K562 (cell line): ENCODE measurements around the gene ZFP69B. TPM values are rescaled to one million over a fixed set of nuclear protein-coding genes. Genes with fewer than 3 reads are reported as not detected.

Source experiments
- BDP1 ChIP-seq: IDR thresholded peaks from 3 replicates; pipeline ENCODE4 v1.6.1; 2011; ENCODE audit not compliant: insufficient read length, insufficient read depth
- CHD1 ChIP-seq: fragments of 200-600 bp; sonication (generic); IDR thresholded peaks from one replicate; pipeline ENCODE4 v1.6.1; 2012; ENCODE audit warnings: mild to moderate bottlenecking, moderate library complexity, low read length, inconsistent platforms
- CHD4 ChIP-seq: fragments of 200-600 bp; sonication (generic); IDR thresholded peaks from 3 replicates; pipeline ENCODE4 v1.6.1; 2012; ENCODE audit warnings: low read depth, mild to moderate bottlenecking, mixed read lengths, low read length, inconsistent platforms; ENCODE audit not compliant: insufficient read depth, insufficient replicate concordance, poor library complexity, severe bottlenecking
- MIER1 ChIP-seq: fragments of 450-650 bp; IDR thresholded peaks from 2 replicates; pipeline ENCODE4 v1.6.1; 2016; ENCODE audit warnings: antibody characterized with exemption, mild to moderate bottlenecking, low read depth
- MYC ChIP-seq, 2 experiments: fragments of 250-450 bp in 1 of 2; sonication (Bioruptor Pico) in 1 of 2; IDR thresholded peaks; 2 replicates each; pipeline versions ENCODE4 v1.5.1 to v1.6.1; 2012 to 2021; ENCODE audit warnings: low read depth in 2 of 2, borderline replicate concordance in 1 of 2, improper control_type of control experiment in 1 of 2, low read length in 1 of 2, mild to moderate bottlenecking in 1 of 2, moderate library complexity in 1 of 2
- POLR2G ChIP-seq: fragments of 200-400 bp; formaldehyde crosslinking; IDR thresholded peaks from 2 replicates; pipeline ENCODE4 v1.6.1; 2017; ENCODE audit warnings: low read depth, mild to moderate bottlenecking, antibody characterized with exemption, low read length, moderate library complexity
- RBFOX2 ChIP-seq: fragments of 200-400 bp; formaldehyde crosslinking; IDR thresholded peaks from 2 replicates; pipeline ENCODE4 v1.6.1; 2017; ENCODE audit warnings: low read depth, mild to moderate bottlenecking, low read length, moderate library complexity
- SAFB ChIP-seq: fragments of 200-400 bp; formaldehyde crosslinking; IDR thresholded peaks from 2 replicates; pipeline ENCODE4 v1.6.1; 2017; ENCODE audit warnings: low read depth, low read length, borderline replicate concordance
- SRF ChIP-seq, 2 experiments: fragments of 250-450, 450-650 bp in 1 of 2; sonication (Bioruptor Pico) in 1 of 2; sonication (generic) in 1 of 2; formaldehyde crosslinking; IDR thresholded peaks; 2 replicates each; pipeline versions ENCODE4 v1.5.0 to v1.5.1; 2020 to 2022; ENCODE audit warnings: mild to moderate bottlenecking in 1 of 2, missing genetic modification reagents in 1 of 2
- polyA plus RNA-seq, 8 experiments: library from polyadenylated mRNA; depleted of rRNA in 4 of 8; stranded (reverse) in 5 of 8; unstranded in 3 of 8; fragments of >200 nt; fragmentation: Nextera tagmentation in 2 of 8; fragmentation: Illumina TruSeq in 1 of 8; extraction: Ambion mirVana in 2 of 8; extraction: Trizol in 1 of 8; gene quantifications; 2 replicates each; pipeline versions ENCODE4 v1.2.1 to v1.2.3, GENCODE V29; 2011 to 2014; ENCODE audit warnings: inconsistent platforms in 1 of 8, missing spikeins in 1 of 8
- total RNA-seq, 7 experiments: library from RNA; depleted of rRNA in 6 of 7; stranded (reverse); fragments of >200 nt in 6 of 7; fragmentation: Illumina TruSeq in 2 of 7; extraction: Trizol in 2 of 7; gene quantifications; 2 replicates each; pipeline versions ENCODE4 v1.2.1 to v1.2.3, GENCODE V29; 2011 to 2021; ENCODE audit warnings: low replicate concordance in 1 of 7
- TF ChIP-seq, protein P1 (sequence below): fragments of 250-450 bp; sonication (Bioruptor Pico); IDR thresholded peaks from 2 replicates; pipeline ENCODE4 v1.5.0; 2021
- TF ChIP-seq, protein P2 (sequence below): sonication (generic); formaldehyde crosslinking; IDR thresholded peaks from 2 replicates; pipeline ENCODE4 v1.8.1; 2023; ENCODE audit warnings: mild to moderate bottlenecking, missing genetic modification reagents
- TF ChIP-seq, protein P3 (sequence below): sonication (generic); formaldehyde crosslinking; IDR thresholded peaks from 2 replicates; pipeline ENCODE4 v1.8.1; 2023; ENCODE audit warnings: mild to moderate bottlenecking, missing genetic modification reagents
- TF ChIP-seq, protein P4 (sequence below): fragments of 450-650 bp; IDR thresholded peaks from 2 replicates; pipeline ENCODE4 v1.6.1; 2017; ENCODE audit warnings: antibody characterized with exemption

Gene ZFP69B
- total and polyA plus RNA-seq, 9 of the 15 experiments (the other 6 are each of a cell fraction or from before 2014, with no cell fraction given): 1.6 to 10.3 (median 8.4) TPM

DNA sequence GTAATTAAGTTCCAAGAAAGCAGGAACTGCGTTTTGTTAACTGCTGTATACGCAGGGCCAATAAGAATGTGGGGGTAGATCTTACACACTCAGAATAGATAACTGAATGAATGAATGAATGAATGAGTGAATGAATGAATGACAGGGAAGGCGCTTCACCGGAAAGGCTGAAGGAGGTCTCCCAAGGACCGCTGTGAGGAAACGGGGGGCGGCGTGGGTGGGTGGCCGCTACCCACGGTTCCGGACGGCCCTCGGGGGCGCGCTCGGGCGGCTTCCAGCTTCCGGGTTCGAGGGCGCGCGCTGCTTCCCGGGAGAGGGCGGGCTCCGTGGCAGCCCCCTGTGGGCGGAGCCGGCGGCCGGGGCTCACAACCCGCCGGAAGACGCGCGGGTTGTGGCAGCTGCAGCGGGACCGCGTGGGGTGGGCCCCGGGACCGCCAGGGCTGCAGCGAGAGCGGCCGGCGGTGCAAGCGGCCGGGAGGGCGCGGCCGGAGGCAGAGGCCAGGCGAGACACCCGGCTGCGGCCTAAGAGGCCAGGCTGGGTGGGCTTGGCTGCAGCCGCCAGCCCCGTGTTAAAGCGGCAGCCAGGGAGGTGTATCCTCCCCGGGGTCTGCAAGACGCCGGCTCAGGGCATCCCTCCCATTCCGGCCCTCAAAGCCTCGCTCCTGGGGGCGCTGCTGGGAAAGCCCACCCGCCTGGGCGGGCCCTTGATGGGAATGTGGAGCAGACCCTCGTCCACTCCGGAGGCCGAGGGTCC is 26.8 kb downstream of the ZFP69B start, which contains the start of gene ZFP69 (continued):
- TF ChIP-seq MYC (IDR thresholded peaks at IDR 0.05; ENCODE audit: low read depth, low read length): no peak; the same call in 1 of the 2 replicates
- TF ChIP-seq MYC (CRISPR knock-in tag; IDR thresholded peaks at IDR 0.05; ENCODE audit: borderline replicate concordance, low read depth): no peak
- TF ChIP-seq SAFB: peak; percentile 59; the same call in 1 of the 2 replicates
- no peak for TF ChIP-seq CHD1
- no peak for TF ChIP-seq BDP1
- TF ChIP-seq CHD4: no peak
- TF ChIP-seq, protein P1, sequence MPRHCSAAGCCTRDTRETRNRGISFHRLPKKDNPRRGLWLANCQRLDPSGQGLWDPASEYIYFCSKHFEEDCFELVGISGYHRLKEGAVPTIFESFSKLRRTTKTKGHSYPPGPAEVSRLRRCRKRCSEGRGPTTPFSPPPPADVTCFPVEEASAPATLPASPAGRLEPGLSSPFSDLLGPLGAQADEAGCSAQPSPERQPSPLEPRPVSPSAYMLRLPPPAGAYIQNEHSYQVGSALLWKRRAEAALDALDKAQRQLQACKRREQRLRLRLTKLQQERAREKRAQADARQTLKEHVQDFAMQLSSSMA (CRISPR knock-in tag): 0 out of 2 replicates have a peak, but pooled peaks have one; percentile 47
- TF ChIP-seq SRF (CRISPR knock-in tag; IDR thresholded peaks at IDR 0.05): no peak
- TF ChIP-seq, protein P2, sequence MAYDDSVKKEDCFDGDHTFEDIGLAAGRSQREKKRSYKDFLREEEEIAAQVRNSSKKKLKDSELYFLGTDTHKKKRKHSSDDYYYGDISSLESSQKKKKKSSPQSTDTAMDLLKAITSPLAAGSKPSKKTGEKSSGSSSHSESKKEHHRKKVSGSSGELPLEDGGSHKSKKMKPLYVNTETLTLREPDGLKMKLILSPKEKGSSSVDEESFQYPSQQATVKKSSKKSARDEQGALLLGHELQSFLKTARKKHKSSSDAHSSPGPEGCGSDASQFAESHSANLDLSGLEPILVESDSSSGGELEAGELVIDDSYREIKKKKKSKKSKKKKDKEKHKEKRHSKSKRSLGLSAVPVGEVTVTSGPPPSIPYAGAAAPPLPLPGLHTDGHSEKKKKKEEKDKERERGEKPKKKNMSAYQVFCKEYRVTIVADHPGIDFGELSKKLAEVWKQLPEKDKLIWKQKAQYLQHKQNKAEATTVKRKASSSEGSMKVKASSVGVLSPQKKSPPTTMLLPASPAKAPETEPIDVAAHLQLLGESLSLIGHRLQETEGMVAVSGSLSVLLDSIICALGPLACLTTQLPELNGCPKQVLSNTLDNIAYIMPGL (CRISPR knock-in tag): peak; percentile 53; the same call in 1 of the 2 replicates
- TF ChIP-seq, protein P3, sequence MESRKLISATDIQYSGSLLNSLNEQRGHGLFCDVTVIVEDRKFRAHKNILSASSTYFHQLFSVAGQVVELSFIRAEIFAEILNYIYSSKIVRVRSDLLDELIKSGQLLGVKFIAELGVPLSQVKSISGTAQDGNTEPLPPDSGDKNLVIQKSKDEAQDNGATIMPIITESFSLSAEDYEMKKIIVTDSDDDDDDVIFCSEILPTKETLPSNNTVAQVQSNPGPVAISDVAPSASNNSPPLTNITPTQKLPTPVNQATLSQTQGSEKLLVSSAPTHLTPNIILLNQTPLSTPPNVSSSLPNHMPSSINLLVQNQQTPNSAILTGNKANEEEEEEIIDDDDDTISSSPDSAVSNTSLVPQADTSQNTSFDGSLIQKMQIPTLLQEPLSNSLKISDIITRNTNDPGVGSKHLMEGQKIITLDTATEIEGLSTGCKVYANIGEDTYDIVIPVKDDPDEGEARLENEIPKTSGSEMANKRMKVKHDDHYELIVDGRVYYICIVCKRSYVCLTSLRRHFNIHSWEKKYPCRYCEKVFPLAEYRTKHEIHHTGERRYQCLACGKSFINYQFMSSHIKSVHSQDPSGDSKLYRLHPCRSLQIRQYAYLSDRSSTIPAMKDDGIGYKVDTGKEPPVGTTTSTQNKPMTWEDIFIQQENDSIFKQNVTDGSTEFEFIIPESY: peak; percentile 87
- TF ChIP-seq, protein P4, sequence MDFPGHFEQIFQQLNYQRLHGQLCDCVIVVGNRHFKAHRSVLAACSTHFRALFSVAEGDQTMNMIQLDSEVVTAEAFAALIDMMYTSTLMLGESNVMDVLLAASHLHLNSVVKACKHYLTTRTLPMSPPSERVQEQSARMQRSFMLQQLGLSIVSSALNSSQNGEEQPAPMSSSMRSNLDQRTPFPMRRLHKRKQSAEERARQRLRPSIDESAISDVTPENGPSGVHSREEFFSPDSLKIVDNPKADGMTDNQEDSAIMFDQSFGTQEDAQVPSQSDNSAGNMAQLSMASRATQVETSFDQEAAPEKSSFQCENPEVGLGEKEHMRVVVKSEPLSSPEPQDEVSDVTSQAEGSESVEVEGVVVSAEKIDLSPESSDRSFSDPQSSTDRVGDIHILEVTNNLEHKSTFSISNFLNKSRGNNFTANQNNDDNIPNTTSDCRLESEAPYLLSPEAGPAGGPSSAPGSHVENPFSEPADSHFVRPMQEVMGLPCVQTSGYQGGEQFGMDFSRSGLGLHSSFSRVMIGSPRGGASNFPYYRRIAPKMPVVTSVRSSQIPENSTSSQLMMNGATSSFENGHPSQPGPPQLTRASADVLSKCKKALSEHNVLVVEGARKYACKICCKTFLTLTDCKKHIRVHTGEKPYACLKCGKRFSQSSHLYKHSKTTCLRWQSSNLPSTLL: no peak
- no peak for TF ChIP-seq MIER1
- peak; percentile 89 for TF ChIP-seq RBFOX2
- peak; percentile 92 for TF ChIP-seq POLR2G
